Panc1 (cell line): ENCODE data around the gene MCM8. TPM values are rescaled to one million over a fixed set of nuclear protein-coding genes. Genes with fewer than 3 reads are reported as not detected.
A peak's percentile ranks its signal among the peaks of the same experiment; 100 is the strongest.

ENCODE experiments used
- ATAC-seq: fragments of 200-7000 bp; cut with Tn5 transposase; 2 replicates; pipeline ENCODE4 v1.9.1; 2020; ENCODE audit warnings: mild to moderate bottlenecking, moderate library complexity
- BruUV-seq: library from RNA; stranded (reverse); fragments of 400-500 nt; replicated peaks from 2 replicates; lab custom pipeline; 2021; lab: Mats Ljungman, UMichigan
- CTCF ChIA-PET: fragments of 300-600 bp; sonication (Branson Sonifier 250); formaldehyde crosslinking; loops from one replicate; lab custom pipeline; 2022; ENCODE audit warnings: antibody characterized with exemption; lab: Charles Lee
- POLR2A ChIA-PET: fragments of 300-600 bp; sonication (Branson Sonifier 250); formaldehyde crosslinking; loops from one replicate; lab custom pipeline; 2022; ENCODE audit warnings: antibody characterized with exemption; lab: Charles Lee
- DNase-seq: peaks from one replicate; pipeline ENCODE4 v3.0.0-alpha.2; 2010; ENCODE audit warnings: low read depth, low spot score
- H3K27ac ChIP-seq: 2 replicates; pipeline ENCODE4 v1.5.1; 2011; ENCODE audit warnings: mild to moderate bottlenecking, low read length, inconsistent platforms
- H3K27me3 ChIP-seq: fragments of 200-500 bp; sonication (Bioruptor generic); 2 replicates; pipeline ENCODE4 v1.6.0; 2014; ENCODE audit warnings: low read length, inconsistent platforms; ENCODE audit not compliant: control insufficient read depth, insufficient read depth
- H3K36me3 ChIP-seq: fragments of 200-500 bp; sonication (Bioruptor generic); 2 replicates; pipeline ENCODE4 v1.5.1; 2014; ENCODE audit warnings: inconsistent platforms, mild to moderate bottlenecking, low read length, moderate library complexity; ENCODE audit not compliant: control insufficient read depth, insufficient read depth
- H3K4me1 ChIP-seq: 2 replicates; pipeline ENCODE4 v1.5.1; 2011; ENCODE audit warnings: inconsistent platforms, mild to moderate bottlenecking, low read length, moderate library complexity; ENCODE audit not compliant: control insufficient read depth, insufficient read depth
- H3K4me3 ChIP-seq, 2 experiments: 2 replicates each; pipeline ENCODE4 v1.5.1; 2011 to 2012; ENCODE audit warnings: low read depth in 2 of 2, low read length in 2 of 2, mild to moderate bottlenecking in 2 of 2, inconsistent platforms in 1 of 2, moderate library complexity in 1 of 2
- H3K9me3 ChIP-seq: fragments of 200-500 bp; sonication (Bioruptor generic); 2 replicates; pipeline ENCODE4 v1.5.1; 2014; ENCODE audit warnings: low read depth, mild to moderate bottlenecking, inconsistent platforms, low read length, moderate library complexity; ENCODE audit not compliant: control insufficient read depth, insufficient read depth
- CTCF ChIP-seq: fragments of 450-650 bp; IDR thresholded peaks from 2 replicates; pipeline ENCODE4 v1.5.1; 2017; ENCODE audit warnings: mild to moderate bottlenecking
- POLR2AphosphoS5 ChIP-seq: IDR thresholded peaks from 2 replicates; pipeline ENCODE4 v1.6.1; 2012; ENCODE audit warnings: mild to moderate bottlenecking, low read depth, low read length, moderate library complexity
- SIN3A ChIP-seq: IDR thresholded peaks from 2 replicates; pipeline ENCODE4 v1.6.1; 2012; ENCODE audit warnings: low read depth, mild to moderate bottlenecking, low read length, moderate library complexity, borderline replicate concordance; ENCODE audit not compliant: insufficient read depth
- TCF7L2 ChIP-seq: IDR thresholded peaks from 2 replicates; pipeline ENCODE4 v1.6.1; 2011; ENCODE audit warnings: mild to moderate bottlenecking, low read depth, low read length, inconsistent platforms
- in situ Hi-C: cut with HindIII; loops from 2 replicates; pipeline ENCODE4 v1.10.0; 2016; ENCODE audit warnings: low sequenced_read_pairs, low pct_unique_long_range_greater_than_20kb
- intact Hi-C: fragments of 100-400 bp; cut with micrococcal nuclease; formaldehyde crosslinking; loops from one replicate; pipeline ENCODE4 v1.10.0; 2022; ENCODE audit not compliant: unreplicated experiment
- total RNA-seq: library from RNA; stranded (reverse); gene quantifications from one replicate; pipeline ENCODE4 v1.2.1, GENCODE V29; 2021; ENCODE audit not compliant: unreplicated experiment
- TF ChIP-seq, protein P1 (sequence below), 2 experiments: IDR thresholded peaks; 2 replicates each; pipeline ENCODE4 v1.6.1; 2011 to 2012; ENCODE audit warnings: low read depth in 2 of 2, control low read depth in 1 of 2, low read length in 1 of 2, mild to moderate bottlenecking in 1 of 2, moderate library complexity in 1 of 2; ENCODE audit not compliant: insufficient read depth in 1 of 2

The MCM8 gene
- total RNA-seq, 1 experiment from 2014 or later = 28.3 TPM

DNA sequence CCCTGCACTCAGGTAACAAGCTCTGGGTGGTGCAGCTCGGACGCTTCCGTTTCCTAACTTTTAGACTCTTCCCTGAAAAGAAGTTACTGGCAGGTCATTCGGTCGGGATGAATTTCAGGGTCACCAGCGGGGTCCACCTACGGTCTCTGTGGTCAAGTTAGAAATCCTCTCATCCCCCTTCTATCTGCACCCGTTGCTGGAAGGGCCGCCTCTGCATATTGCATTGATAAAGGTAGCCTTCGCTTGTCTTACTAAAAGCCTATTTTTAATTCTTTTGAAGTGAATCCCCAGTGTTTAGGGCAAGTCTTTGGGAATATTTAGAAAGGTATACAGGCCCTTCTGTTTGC is 56.1 kb downstream of the MCM8 start:
- POLR2A ChIA-PET = no interaction called here
- no peak for TF ChIP-seq SIN3A
- no peak for TF ChIP-seq CTCF
- no peak for TF ChIP-seq POLR2AphosphoS5
- no peak for TF ChIP-seq TCF7L2
- TF ChIP-seq, protein P1, sequence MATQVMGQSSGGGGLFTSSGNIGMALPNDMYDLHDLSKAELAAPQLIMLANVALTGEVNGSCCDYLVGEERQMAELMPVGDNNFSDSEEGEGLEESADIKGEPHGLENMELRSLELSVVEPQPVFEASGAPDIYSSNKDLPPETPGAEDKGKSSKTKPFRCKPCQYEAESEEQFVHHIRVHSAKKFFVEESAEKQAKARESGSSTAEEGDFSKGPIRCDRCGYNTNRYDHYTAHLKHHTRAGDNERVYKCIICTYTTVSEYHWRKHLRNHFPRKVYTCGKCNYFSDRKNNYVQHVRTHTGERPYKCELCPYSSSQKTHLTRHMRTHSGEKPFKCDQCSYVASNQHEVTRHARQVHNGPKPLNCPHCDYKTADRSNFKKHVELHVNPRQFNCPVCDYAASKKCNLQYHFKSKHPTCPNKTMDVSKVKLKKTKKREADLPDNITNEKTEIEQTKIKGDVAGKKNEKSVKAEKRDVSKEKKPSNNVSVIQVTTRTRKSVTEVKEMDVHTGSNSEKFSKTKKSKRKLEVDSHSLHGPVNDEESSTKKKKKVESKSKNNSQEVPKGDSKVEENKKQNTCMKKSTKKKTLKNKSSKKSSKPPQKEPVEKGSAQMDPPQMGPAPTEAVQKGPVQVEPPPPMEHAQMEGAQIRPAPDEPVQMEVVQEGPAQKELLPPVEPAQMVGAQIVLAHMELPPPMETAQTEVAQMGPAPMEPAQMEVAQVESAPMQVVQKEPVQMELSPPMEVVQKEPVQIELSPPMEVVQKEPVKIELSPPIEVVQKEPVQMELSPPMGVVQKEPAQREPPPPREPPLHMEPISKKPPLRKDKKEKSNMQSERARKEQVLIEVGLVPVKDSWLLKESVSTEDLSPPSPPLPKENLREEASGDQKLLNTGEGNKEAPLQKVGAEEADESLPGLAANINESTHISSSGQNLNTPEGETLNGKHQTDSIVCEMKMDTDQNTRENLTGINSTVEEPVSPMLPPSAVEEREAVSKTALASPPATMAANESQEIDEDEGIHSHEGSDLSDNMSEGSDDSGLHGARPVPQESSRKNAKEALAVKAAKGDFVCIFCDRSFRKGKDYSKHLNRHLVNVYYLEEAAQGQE (IDR thresholded peaks at IDR 0.05; ENCODE audit: insufficient read depth in 1 of 2, low read depth in 2 of 2, low read length in 1 of 2) = no peak
- CTCF ChIA-PET = no interaction called here
- H3K27ac ChIP-seq = peak overlapping the region; percentile 89
- BruUV-seq = no TSS peak
- in situ Hi-C loops (no loop called here), intact Hi-C loops (no loop called here)
- no peak for ATAC-seq
- H3K36me3 ChIP-seq = peaks cover 15% of the 10 kb centered on the region
- DNase-seq = no peak
- no peaks in the 10 kb centered on the region for H3K27me3 ChIP-seq
- peaks cover 21% of the 10 kb centered on the region for H3K4me1 ChIP-seq
- H3K9me3 ChIP-seq = no peaks in the 10 kb centered on the region
- H3K4me3 ChIP-seq = peak overlapping the region; percentile 93 to 95

- peaks cover 21% of the 10 kb centered on the region for H3K4me1 ChIP-seq
- H3K27ac ChIP-seq = peak overlapping the region; percentile 89
- no peak for ATAC-seq
- no TSS peak for BruUV-seq
- no peaks in the 10 kb centered on the region for H3K27me3 ChIP-seq
- peak; percentile 29; the same call in 1 of the 2 replicates for TF ChIP-seq TCF7L2
- TF ChIP-seq CTCF = no peak
- CTCF ChIA-PET = no interaction called here
- peaks cover 15% of the 10 kb centered on the region for H3K36me3 ChIP-seq
- H3K9me3 ChIP-seq = no peaks in the 10 kb centered on the region
- peak overlapping the region; percentile 93 to 95 for H3K4me3 ChIP-seq
- intact Hi-C loops = no loop called here
- DNase-seq = no peak
- POLR2A ChIA-PET = no interaction called here
- in situ Hi-C loops = no loop called here
Observed at GRCh38 chr20:6007094-6007528, 56.7 kb downstream of the MCM8 start.
